ENCODE data around the gene LGI2.

Gene LGI2

DNA sequence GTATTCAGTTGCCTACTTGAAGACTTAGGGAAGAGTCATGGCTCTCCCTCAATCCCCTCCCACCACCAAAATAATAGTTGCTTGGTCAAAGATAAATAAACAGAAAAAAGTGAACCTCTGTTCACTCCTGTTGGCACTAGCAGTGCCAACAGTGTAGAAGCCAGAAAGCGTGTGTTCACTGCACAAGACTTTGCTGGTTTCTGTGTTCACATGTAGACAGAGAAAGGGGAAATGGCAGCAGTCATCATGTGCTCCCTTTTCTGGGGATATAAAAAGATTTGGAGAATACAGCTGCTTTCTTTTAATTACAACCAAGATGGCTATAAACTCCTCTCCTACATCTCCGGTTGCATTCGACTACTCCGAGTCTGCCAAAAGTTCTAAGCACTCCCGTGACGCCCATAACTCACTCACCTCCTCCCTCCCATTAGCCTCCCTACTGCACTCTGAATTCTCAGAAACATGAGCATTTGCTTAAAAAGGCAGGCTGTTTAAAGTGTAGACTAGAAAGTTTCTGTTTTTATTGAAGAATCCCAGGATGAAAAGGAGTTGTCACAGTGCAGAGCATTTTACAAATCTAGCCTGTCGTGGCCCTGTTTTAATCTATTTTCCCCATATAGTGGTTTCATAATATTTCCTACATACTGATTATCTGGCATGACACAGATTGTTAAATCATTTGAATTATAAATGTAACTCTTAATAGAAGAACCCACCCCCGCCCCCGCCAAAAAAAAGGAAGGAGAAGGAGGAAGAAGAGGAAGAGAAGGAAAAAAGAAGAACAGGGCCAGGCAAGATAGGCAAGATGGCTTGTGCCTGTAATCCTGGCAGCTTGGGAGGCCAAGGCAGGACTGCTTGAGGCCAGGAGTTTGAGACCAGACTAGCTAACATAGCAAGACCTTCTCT, 16.7 kb downstream of the LGI2 start:
- Histone ChIP-seq H3K9me3 (ENCODE audit: insufficient read depth, low read depth, low read length) (no peaks in the 10 kb centered on the region), H3K27ac (ENCODE audit: low read length) (no peak overlapping the region), H3K4me1 (ENCODE audit: insufficient read depth, low read length) (no peaks in the 10 kb centered on the region), H3K4me3 (ENCODE audit: low read length) (no peak overlapping the region), H3K36me3 (ENCODE audit: insufficient read depth, low read depth, low read length) (peaks cover 12% of the 10 kb centered on the region; the same call in 1 of the 2 replicates), H3K9ac (ENCODE audit: low read depth, low read length) (no peak overlapping the region), H3K27me3 (ENCODE audit: insufficient read depth, low read length) (no peaks in the 10 kb centered on the region)

DNA sequence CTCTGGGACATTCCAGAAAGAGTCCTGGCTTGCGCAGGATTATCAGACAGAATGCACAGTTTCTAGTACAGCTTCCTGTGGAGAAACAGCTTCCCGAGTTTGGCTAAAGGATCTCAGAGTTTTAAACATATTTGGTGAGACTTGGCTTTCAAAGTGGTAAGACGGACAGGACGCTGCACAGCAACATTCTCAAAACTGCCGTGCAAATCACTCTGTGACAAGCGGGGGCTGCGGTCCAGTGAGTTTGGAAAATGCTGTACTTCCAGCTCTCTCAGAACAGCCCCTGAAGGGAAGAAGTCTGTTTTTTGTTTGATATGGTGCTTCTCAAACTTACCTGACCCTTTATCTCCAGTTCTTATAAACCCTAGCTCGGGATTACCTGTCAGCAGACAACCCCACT, 18.1 kb downstream of the LGI2 start:
- H3K9me3 ChIP-seq (ENCODE audit: insufficient read depth, low read depth, low read length), result no peaks in the 10 kb centered on the region
- no peak overlapping the region for H3K9ac ChIP-seq (ENCODE audit: low read depth, low read length)
- H3K4me1 ChIP-seq (ENCODE audit: insufficient read depth, low read length), result no peaks in the 10 kb centered on the region
- H3K4me3 ChIP-seq (ENCODE audit: low read length), result no peak overlapping the region
- peaks cover 12% of the 10 kb centered on the region; the same call in 1 of the 2 replicates for H3K36me3 ChIP-seq (ENCODE audit: insufficient read depth, low read depth, low read length)
- H3K27ac ChIP-seq (ENCODE audit: low read length), result no peak overlapping the region
- H3K27me3 ChIP-seq (ENCODE audit: insufficient read depth, low read length), result no peaks in the 10 kb centered on the region

DNA sequence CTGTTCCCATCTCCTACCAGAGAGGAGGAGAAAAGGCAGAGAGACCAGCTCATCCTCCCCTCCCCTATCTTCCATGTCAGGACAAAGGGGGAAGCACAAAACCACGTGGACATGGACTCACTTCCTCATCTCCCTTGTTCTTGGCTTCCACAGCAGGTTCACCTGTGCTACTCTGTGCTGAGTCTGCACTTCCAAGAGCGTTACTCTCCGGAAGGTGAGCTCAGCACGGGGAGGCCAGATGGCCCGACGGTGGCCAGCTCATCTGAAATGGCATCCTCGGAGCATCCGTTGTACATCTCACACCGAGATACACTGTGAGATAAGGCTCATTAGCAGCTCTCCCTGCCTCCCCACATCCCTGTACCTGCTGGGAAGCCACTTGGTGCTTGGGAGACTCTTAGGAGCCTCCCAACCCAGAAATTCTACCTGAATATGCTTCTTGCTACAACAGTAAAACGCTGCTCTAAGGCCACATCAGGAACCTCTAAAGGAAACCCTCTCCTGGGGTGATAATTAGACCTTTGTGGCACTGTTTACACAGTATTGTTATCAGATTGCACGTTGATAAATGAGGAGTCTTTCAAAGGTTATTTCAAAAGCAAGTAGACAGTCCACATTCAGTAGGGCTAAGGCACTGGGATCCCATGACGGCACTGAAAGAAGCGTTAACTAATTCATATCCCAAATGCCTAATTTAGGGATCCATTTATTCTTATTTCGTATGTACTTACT, 19.4 kb downstream of the LGI2 start:
- Histone ChIP-seq H3K4me1 (ENCODE audit: insufficient read depth, low read length) (no peaks in the 10 kb centered on the region), H3K4me3 (ENCODE audit: low read length) (no peak overlapping the region), H3K36me3 (ENCODE audit: insufficient read depth, low read depth, low read length) (peaks cover 12% of the 10 kb centered on the region; the same call in 1 of the 2 replicates), H3K27ac (ENCODE audit: low read length) (no peak overlapping the region), H3K27me3 (ENCODE audit: insufficient read depth, low read length) (no peaks in the 10 kb centered on the region), H3K9ac (ENCODE audit: low read depth, low read length) (no peak overlapping the region), H3K9me3 (ENCODE audit: insufficient read depth, low read depth, low read length) (no peaks in the 10 kb centered on the region)

DNA sequence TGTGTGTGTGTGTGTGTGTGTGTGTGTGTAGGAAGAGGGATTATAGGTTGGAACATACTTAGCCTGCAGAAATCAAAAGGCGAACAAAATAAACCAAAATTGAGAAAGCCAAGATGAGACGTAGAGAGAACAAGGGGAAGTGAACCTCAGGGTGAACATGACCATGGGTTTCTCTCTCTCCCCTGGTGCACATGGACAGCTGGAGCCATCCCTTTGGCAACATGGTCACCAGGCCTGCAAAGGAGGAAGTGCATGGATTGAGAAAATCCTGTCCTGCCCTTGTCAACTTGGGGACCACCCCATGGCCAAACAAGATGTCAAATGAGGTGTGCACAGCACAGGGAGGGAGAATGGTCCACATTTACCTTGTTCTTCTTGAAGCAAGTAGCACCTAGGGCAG, 23.1 kb downstream of the LGI2 start:
- Histone ChIP-seq H3K36me3 (ENCODE audit: insufficient read depth, low read depth, low read length) (peaks cover 6% of the 10 kb centered on the region; the same call in 1 of the 2 replicates), H3K9ac (ENCODE audit: low read depth, low read length) (no peak overlapping the region), H3K27me3 (ENCODE audit: insufficient read depth, low read length) (no peaks in the 10 kb centered on the region), H3K27ac (ENCODE audit: low read length) (no peak overlapping the region), H3K4me1 (ENCODE audit: insufficient read depth, low read length) (no peaks in the 10 kb centered on the region), H3K9me3 (ENCODE audit: insufficient read depth, low read depth, low read length) (no peaks in the 10 kb centered on the region), H3K4me3 (ENCODE audit: low read length) (no peak overlapping the region)

DNA sequence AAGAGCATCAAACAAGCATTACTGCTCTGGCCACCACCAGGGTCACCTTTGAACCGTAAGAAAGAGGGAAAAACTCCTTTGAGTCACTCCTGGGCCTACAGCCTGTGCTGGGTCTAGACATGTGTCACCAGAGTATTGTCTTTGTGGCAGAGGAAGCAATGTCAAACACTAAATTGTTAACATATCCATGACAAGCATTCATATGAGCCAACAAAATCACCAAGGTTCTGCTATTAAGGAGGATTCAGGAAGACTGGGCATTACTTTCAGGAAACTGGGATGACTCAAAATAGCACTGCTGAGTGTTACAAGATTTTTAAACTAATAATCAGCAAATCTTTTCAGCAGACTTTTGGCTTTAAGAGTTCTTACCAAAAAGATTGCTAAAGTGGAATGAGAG, 28.1 kb downstream of the LGI2 start:
- Histone ChIP-seq H3K4me1 (ENCODE audit: insufficient read depth, low read length) (peaks cover 13% of the 10 kb centered on the region; the same call in 1 of the 2 replicates), H3K9me3 (ENCODE audit: insufficient read depth, low read depth, low read length) (no peaks in the 10 kb centered on the region), H3K36me3 (ENCODE audit: insufficient read depth, low read depth, low read length) (no peaks in the 10 kb centered on the region), H3K9ac (ENCODE audit: low read depth, low read length) (no peak overlapping the region), H3K4me3 (ENCODE audit: low read length) (no peak overlapping the region), H3K27ac (ENCODE audit: low read length) (no peak overlapping the region), H3K27me3 (ENCODE audit: insufficient read depth, low read length) (no peaks in the 10 kb centered on the region)

DNA sequence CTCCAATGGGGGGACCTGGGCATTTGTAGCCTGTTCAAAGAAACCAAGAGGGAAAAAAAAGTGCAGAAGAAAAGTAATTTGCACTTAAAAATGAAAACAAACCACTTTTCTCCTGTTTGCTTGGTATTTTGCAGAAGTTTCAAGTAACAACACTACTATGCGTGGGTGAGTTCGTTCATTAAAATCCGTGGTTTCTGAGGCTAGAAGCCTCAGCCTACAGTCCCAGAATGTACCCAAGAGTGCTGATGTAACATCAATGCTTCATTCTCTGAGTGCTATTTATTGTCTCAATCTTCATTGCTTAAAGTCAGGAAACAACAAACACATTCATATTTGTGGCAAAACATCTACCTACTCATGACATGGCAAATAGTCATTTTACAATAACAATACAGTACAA, 29.2 kb downstream of the LGI2 start:
- Histone ChIP-seq H3K36me3 (ENCODE audit: insufficient read depth, low read depth, low read length) (no peaks in the 10 kb centered on the region), H3K4me1 (ENCODE audit: insufficient read depth, low read length) (peaks cover 13% of the 10 kb centered on the region; the same call in 1 of the 2 replicates), H3K27ac (ENCODE audit: low read length) (no peak overlapping the region), H3K9ac (ENCODE audit: low read depth, low read length) (no peak overlapping the region), H3K9me3 (ENCODE audit: insufficient read depth, low read depth, low read length) (no peaks in the 10 kb centered on the region), H3K27me3 (ENCODE audit: insufficient read depth, low read length) (no peaks in the 10 kb centered on the region), H3K4me3 (ENCODE audit: low read length) (no peak overlapping the region)

DNA sequence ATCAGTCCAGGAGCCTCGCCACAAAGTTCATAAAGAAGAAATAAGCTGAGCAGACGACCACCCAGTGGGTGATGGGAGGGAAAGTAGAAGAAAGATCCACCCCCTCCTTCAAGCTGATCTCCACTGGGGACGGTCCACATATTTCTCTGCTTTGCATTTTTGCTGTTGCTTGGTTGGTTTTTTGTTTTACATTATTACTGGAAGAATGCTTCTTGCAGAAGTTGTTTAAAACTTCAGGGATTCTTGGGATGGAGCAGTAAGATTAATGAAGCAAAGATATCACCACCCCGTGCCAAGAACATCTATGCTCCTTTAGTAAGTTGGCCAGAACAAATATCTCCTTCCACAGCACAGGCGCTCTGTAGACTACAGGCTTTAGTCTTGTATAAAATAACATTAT, 30.1 kb downstream of the LGI2 start:
- Histone ChIP-seq H3K4me3 (ENCODE audit: low read length) (no peak overlapping the region), H3K4me1 (ENCODE audit: insufficient read depth, low read length) (peaks cover 13% of the 10 kb centered on the region; the same call in 1 of the 2 replicates), H3K9ac (ENCODE audit: low read depth, low read length) (no peak overlapping the region), H3K36me3 (ENCODE audit: insufficient read depth, low read depth, low read length) (no peaks in the 10 kb centered on the region), H3K27ac (ENCODE audit: low read length) (no peak overlapping the region), H3K9me3 (ENCODE audit: insufficient read depth, low read depth, low read length) (no peaks in the 10 kb centered on the region), H3K27me3 (ENCODE audit: insufficient read depth, low read length) (no peaks in the 10 kb centered on the region)

DNA sequence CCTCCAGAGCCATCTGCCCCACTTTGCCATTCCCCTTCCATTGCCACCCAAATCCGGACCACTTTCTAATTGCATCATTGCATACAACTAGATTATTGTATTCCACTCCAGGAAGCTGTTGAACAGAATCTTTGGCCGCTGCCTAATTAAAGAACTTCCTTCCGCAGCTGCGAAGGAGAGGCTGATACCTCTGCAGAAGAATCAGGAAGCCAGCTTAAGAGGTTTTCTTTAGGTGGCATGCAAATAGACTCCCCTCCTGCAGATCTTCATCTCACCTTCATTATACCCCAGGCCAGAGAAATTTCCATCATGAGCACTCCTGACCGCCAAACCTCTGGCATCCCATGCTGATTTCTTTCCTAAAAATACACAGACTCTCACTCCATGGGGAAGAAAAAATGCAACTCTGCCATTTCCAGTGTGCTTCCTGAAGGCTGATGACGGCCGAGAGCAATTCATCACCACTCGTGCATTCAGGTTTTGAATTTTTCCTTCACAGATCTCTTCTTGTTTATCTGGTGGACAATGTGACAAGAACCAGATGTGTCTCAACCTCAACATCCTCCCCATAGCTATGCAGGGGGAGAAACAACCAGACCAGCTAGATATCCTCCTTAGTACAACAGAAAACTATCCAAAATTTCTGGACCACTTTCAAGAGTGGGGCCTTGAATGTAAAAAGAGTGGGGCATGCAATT, 31.2 kb downstream of the LGI2 start:
- H3K36me3 ChIP-seq (ENCODE audit: insufficient read depth, low read depth, low read length), result no peaks in the 10 kb centered on the region
- no peak overlapping the region; the same call in 1 of the 2 replicates for H3K9ac ChIP-seq (ENCODE audit: low read depth, low read length)
- H3K9me3 ChIP-seq (ENCODE audit: insufficient read depth, low read depth, low read length), result no peaks in the 10 kb centered on the region
- no peak overlapping the region for H3K27ac ChIP-seq (ENCODE audit: low read length)
- no peaks in the 10 kb centered on the region for H3K27me3 ChIP-seq (ENCODE audit: insufficient read depth, low read length)
- no peak overlapping the region for H3K4me3 ChIP-seq (ENCODE audit: low read length)
- peaks cover 13% of the 10 kb centered on the region; the same call in 1 of the 2 replicates for H3K4me1 ChIP-seq (ENCODE audit: insufficient read depth, low read length)

DNA sequence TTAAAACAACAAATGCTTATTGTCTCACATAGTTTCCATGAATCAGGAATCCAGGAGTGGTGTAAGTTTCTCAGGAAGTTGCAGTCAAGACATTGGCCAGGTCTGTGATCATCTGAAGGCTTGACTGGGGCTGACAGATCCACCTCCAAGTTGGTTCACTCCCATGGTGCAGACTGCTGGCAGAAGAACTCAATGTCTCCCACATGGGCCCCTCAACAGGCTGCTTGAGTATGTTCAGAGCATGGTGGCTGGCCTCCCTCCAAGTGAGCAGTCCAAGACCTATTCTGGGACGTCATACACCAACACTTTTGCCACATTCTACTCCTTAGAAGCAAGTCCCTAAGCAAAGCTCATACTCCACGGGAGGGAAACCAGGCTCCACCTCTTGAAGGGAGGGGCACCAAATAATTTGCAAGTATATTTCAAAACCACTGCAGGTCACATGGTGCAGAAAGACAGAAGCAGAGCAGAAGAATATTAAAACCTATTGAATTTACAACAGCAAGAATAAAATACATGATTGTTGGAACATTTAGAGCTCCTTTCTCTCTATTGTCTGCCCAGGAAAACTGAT, 35.3 kb downstream of the LGI2 start:
- no peak overlapping the region for H3K9ac ChIP-seq (ENCODE audit: low read depth, low read length)
- no peaks in the 10 kb centered on the region for H3K27me3 ChIP-seq (ENCODE audit: insufficient read depth, low read length)
- peaks cover 13% of the 10 kb centered on the region; the same call in 1 of the 2 replicates for H3K4me1 ChIP-seq (ENCODE audit: insufficient read depth, low read length)
- H3K4me3 ChIP-seq (ENCODE audit: low read length), result no peak overlapping the region
- H3K36me3 ChIP-seq (ENCODE audit: insufficient read depth, low read depth, low read length), result no peaks in the 10 kb centered on the region
- no peaks in the 10 kb centered on the region for H3K9me3 ChIP-seq (ENCODE audit: insufficient read depth, low read depth, low read length)
- H3K27ac ChIP-seq (ENCODE audit: low read length), result no peak overlapping the region

DNA sequence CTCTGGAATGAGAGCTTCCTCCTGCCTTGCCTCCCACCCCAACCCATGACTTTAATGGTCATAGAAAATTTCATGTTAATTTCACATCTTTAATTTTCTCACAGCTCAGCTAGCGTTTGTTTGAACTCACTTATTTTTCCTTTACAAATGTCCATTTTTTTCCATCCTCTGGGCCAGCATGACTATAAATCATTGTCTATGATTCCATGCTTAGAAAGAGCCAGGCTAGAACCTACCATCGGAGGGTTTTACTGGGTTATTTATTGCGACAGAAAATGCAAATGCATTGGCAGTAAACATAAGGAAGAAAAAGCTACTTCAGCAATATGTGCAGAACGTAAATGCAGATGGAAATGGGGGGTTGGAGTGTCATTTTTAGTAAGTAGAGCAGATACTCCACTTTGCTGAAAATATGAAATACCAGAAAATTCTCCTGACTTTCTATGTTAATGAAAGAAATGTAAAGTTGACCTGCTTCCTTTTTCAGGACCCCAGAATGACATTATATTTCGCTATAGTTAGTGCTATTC, 37.1 kb downstream of the LGI2 start:
- H3K27ac ChIP-seq (ENCODE audit: low read length), result no peak overlapping the region
- H3K9me3 ChIP-seq (ENCODE audit: insufficient read depth, low read depth, low read length), result no peaks in the 10 kb centered on the region
- H3K27me3 ChIP-seq (ENCODE audit: insufficient read depth, low read length), result no peaks in the 10 kb centered on the region
- no peak overlapping the region for H3K9ac ChIP-seq (ENCODE audit: low read depth, low read length)
- peaks cover 4% of the 10 kb centered on the region; the same call in 1 of the 2 replicates for H3K4me1 ChIP-seq (ENCODE audit: insufficient read depth, low read length)
- H3K36me3 ChIP-seq (ENCODE audit: insufficient read depth, low read depth, low read length), result no peaks in the 10 kb centered on the region
- H3K4me3 ChIP-seq (ENCODE audit: low read length), result no peak overlapping the region

DNA sequence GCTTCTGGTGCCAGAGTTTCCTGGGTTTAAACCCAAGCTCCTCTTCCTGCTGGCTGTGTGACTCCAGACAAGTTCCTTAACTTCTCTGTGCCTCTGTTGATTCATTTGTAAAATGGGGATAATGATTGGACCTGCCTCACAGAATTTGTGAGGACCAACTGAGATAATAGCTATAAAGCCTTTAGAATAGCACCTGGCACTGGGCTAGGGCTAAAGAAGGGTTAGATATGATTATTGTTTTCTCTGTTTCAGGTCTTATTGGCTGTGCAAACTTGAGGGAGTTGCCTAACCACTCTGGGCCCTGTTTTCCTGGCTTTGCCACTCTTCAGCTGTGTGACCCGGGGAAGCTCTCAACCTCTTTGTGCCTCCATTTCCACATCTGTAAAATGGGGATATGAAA, 37.8 kb downstream of the LGI2 start:
- no peak overlapping the region for H3K9ac ChIP-seq (ENCODE audit: low read depth, low read length)
- peaks cover 4% of the 10 kb centered on the region; the same call in 1 of the 2 replicates for H3K4me1 ChIP-seq (ENCODE audit: insufficient read depth, low read length)
- no peak overlapping the region for H3K27ac ChIP-seq (ENCODE audit: low read length)
- H3K9me3 ChIP-seq (ENCODE audit: insufficient read depth, low read depth, low read length), result no peaks in the 10 kb centered on the region
- H3K36me3 ChIP-seq (ENCODE audit: insufficient read depth, low read depth, low read length), result no peaks in the 10 kb centered on the region
- H3K27me3 ChIP-seq (ENCODE audit: insufficient read depth, low read length), result no peaks in the 10 kb centered on the region
- H3K4me3 ChIP-seq (ENCODE audit: low read length), result no peak overlapping the region
